ENCODE data around the gene MTFR2. TPM values are rescaled to one million over a fixed set of nuclear protein-coding genes. Genes with fewer than 3 reads are reported as not detected.
"Not testable (repeated sequence)": the region's sequence is repeated elsewhere in the genome, so short reads cannot be mapped to it uniquely, and the experiment has no call there.

Gene MTFR2
- total RNA-seq, 2 experiments from 2014 or later, result 31.8 to 35.8 TPM

DNA sequence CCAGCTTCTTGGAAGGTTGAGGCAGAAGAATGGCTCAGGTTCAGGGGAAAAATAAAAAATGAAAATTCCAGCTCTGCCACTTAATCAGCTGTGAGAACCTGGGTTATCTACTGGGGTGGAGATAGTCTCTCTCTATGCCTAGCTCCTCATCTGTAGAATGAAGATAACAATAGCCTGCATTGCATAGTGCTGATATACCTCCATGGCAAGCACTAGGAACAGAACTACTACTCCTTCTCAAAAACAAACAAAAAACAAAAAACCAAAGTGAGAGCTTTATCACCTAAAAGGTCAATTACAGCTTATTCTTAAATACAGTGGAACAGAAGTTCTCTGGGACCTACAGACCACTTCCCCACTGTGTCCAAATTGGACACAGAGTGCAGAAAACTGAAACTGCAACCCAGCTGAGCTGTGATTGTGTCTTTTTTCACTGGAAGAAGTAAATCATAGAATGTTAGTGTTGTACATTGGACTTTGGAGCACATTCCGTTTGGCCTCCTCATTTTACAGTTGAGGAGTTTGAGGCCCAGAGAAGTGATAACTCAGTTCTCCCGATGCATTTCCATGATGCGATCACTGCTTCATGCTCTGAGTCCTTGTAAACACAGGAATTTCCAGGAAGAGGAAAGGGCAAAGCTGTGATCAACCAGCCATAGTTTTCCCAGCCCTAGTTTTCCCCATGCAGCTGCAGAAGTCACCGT lies 23.3 kb downstream of the MTFR2 start:
- Mint-ChIP-seq H3K36me3 (peaks cover 22% of the 10 kb centered on the region), H3K4me1 (peaks cover 7% of the 10 kb centered on the region), H3K27ac (peak overlapping the region; percentile 30), H3K4me3 (no peak overlapping the region), H3K9me3 (ENCODE audit: low read depth) (no peaks in the 10 kb centered on the region), H3K27me3 (peaks cover 3% of the 10 kb centered on the region)
- DNase-seq, result no peak
- ATAC-seq, result peak; percentile 45
- CTCF ChIA-PET, result interaction anchor here (0.6 to 2.6 kb wide), 47 partner anchors 8 to 802 kb away, joined by 3 to 26 read pairs (median 5); partner anchors contain the start of genes BCLAF1 and MTFR2

GRCh38 chr6:136226027-136226673 lies 24.0 kb downstream of the MTFR2 start:
- DNase-seq, result peak; percentile 61
- peaks cover 3% of the 10 kb centered on the region for H3K27me3 Mint-ChIP-seq
- CTCF ChIA-PET, result interaction anchor here (0.6 to 2.6 kb wide), 46 partner anchors 8 to 801 kb away, joined by 3 to 26 read pairs (median 5); partner anchors contain the start of genes BCLAF1 and MTFR2

GRCh38 chr6:136225496-136225895 lies 24.6 kb downstream of the MTFR2 start:
- ATAC-seq (no peak), DNase-seq (no peak)
- Mint-ChIP-seq H3K27me3 (peaks cover 7% of the 10 kb centered on the region), H3K4me1 (peaks cover 7% of the 10 kb centered on the region), H3K36me3 (peaks cover 12% of the 10 kb centered on the region), H3K27ac (no peak overlapping the region), H3K9me3 (ENCODE audit: low read depth) (peaks cover 4% of the 10 kb centered on the region), H3K4me3 (no peak overlapping the region)
- CTCF ChIA-PET, result interaction anchor here (1.0 to 2.6 kb wide), 32 partner anchors 10 to 779 kb away, joined by 3 to 26 read pairs (median 5); partner anchors contain the start of genes BCLAF1 and MTFR2

More at GRCh38 chr6:136226027-136226673, 24.0 kb downstream of the MTFR2 start:
- Mint-ChIP-seq H3K27ac (peak overlapping the region; percentile 30), H3K36me3 (peaks cover 18% of the 10 kb centered on the region), H3K4me3 (no peak overlapping the region), H3K9me3 (ENCODE audit: low read depth) (no peaks in the 10 kb centered on the region), H3K4me1 (peaks cover 7% of the 10 kb centered on the region)
- ATAC-seq, result peak; percentile 84

DNA sequence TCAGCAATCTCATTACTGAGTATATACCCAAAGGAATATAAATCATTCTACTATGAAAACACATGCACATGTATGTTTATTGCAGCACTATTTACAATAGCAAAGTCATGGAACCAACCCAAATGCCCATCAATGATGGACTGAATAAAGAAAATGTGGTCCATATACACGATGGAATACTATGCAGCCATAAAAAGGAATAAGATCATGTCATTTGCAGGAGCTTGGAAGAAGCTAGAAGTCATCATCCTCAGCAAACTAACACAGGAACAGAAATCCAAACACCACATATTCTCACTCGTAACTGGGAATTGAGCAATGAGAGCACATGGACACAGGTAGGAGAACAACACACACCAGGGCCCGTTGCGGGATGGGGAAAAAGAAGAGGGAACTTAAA lies 25.1 kb downstream of the MTFR2 start:
- CTCF ChIA-PET, result interaction anchor here (1.2 to 1.3 kb wide), 2 partner anchors 12 to 19 kb away, joined by 3 read pairs; no protein-coding TSS in a partner anchor
- DNase-seq; H3K9me3 Mint-ChIP-seq (ENCODE audit: low read depth); H3K36me3 Mint-ChIP-seq; H3K4me3 Mint-ChIP-seq; H3K4me1 Mint-ChIP-seq; H3K27me3 Mint-ChIP-seq; ATAC-seq; H3K27ac Mint-ChIP-seq: not testable (repeated sequence)

GRCh38 chr6:136216503-136217401 lies 33.4 kb downstream of the MTFR2 start:
- Mint-ChIP-seq H3K36me3 (no peaks in the 10 kb centered on the region), H3K4me3 (no peak overlapping the region), H3K27me3 (peaks cover 4% of the 10 kb centered on the region), H3K27ac (no peak overlapping the region), H3K4me1 (no peaks in the 10 kb centered on the region), H3K9me3 (ENCODE audit: low read depth) (peaks cover 5% of the 10 kb centered on the region)
- ATAC-seq (no peak), DNase-seq (no peak)
- CTCF ChIA-PET, result interaction anchor here (1.5 to 2.4 kb wide), 2 partner anchors 10 kb away, joined by 7 to 10 read pairs; no protein-coding TSS in a partner anchor

GRCh38 chr6:136213853-136214252 lies 36.3 kb downstream of the MTFR2 start:
- Mint-ChIP-seq H3K27ac (no peak overlapping the region), H3K4me1 (no peaks in the 10 kb centered on the region), H3K27me3 (no peaks in the 10 kb centered on the region), H3K9me3 (ENCODE audit: low read depth) (no peaks in the 10 kb centered on the region), H3K4me3 (no peak overlapping the region), H3K36me3 (no peaks in the 10 kb centered on the region)
- ATAC-seq, result no peak
- DNase-seq, result no peak
- CTCF ChIA-PET, result no interaction called here

DNA sequence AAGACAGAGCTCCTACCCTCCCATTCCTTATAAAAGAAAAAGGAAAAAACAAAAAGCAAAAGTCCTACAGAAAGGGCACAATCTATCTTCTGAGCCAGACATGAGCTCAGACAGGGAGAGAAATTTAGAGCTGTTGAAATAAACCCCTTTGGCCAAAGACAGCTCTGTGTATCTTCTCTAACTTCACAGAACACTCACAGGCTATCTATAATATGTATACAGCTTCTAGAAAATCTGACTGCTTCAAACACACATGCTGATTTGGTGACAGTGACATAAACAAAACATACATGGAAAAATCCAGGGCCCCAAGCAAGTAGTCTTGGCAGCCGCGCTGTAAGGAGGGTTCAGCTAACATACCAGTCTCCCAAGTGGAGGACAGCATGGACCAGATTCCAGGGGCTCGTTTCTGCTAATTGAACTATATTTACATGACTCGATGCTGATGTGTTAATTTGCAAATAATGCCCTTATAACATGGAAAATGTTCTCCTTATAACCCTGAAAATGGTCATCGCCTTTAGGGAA lies 37.0 kb downstream of the MTFR2 start:
- H3K4me3 Mint-ChIP-seq, result no peak overlapping the region
- no peak for ATAC-seq
- no peaks in the 10 kb centered on the region for H3K27me3 Mint-ChIP-seq
- H3K4me1 Mint-ChIP-seq, result no peaks in the 10 kb centered on the region
- H3K9me3 Mint-ChIP-seq (ENCODE audit: low read depth), result no peaks in the 10 kb centered on the region
- no peak overlapping the region for H3K27ac Mint-ChIP-seq
- no peaks in the 10 kb centered on the region for H3K36me3 Mint-ChIP-seq
- no peak for DNase-seq
- CTCF ChIA-PET, result interaction anchor here (0.8 kb wide), 1 partner anchor 12 kb away, joined by 3 read pairs; no protein-coding TSS in a partner anchor

GRCh38 chr6:136212608-136213007 lies 37.5 kb downstream of the MTFR2 start:
- ATAC-seq, result no peak
- Mint-ChIP-seq H3K27ac (no peak overlapping the region), H3K9me3 (ENCODE audit: low read depth) (no peaks in the 10 kb centered on the region), H3K4me3 (no peak overlapping the region), H3K36me3 (no peaks in the 10 kb centered on the region), H3K27me3 (no peaks in the 10 kb centered on the region), H3K4me1 (no peaks in the 10 kb centered on the region)
- CTCF ChIA-PET, result interaction anchor here (0.8 kb wide), 1 partner anchor 12 kb away, joined by 3 read pairs; no protein-coding TSS in a partner anchor
- no peak for DNase-seq

DNA sequence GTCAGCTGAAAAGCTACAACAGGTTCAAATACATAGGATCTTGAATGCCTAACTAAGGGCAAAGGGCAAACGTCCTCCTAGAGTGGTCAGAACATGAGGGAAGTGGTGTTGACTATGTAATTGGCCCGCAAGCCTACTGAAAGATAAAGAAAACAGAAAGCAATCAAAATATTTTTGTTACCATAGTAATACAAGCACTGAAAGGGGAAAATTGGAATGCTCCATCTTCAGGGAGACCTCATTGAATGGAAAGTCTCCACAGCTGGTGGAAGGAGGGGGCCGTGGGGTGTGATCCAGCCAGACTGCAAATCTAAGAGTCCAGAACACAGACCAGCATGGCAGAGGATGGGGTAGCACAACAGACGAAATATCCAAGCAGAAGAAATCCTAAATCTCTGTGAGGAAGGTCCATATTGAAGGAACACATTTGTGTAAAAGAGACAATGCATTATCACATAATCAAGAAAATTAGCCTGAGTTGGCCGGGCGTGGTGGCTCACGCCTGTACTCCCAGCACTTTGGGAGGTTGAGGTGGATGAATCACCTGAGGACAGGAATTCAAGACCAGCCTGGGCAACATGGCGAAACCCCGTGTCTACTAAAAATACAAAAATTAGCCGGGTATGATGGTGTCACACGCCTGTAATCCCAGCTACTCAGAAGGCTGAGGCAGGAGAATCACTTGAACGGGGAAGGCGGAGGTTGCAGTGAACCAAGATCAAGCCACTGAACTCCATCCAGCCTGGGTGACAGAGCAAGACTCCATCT lies 39.5 kb downstream of the MTFR2 start:
- CTCF ChIA-PET, result interaction anchor here (1.2 kb wide), 1 partner anchor 16 kb away, joined by 3 read pairs; no protein-coding TSS in a partner anchor
- Mint-ChIP-seq H3K9me3 (ENCODE audit: low read depth) (no peaks in the 10 kb centered on the region), H3K36me3 (no peaks in the 10 kb centered on the region), H3K4me3 (no peak overlapping the region), H3K27ac (no peak overlapping the region), H3K27me3 (no peaks in the 10 kb centered on the region), H3K4me1 (no peaks in the 10 kb centered on the region)
- DNase-seq, result no peak
- ATAC-seq, result no peak

- Mint-ChIP-seq H3K36me3 (no peaks in the 10 kb centered on the region), H3K4me1 (no peaks in the 10 kb centered on the region), H3K27ac (no peak overlapping the region), H3K27me3 (no peaks in the 10 kb centered on the region), H3K4me3 (no peak overlapping the region), H3K9me3 (ENCODE audit: low read depth) (no peaks in the 10 kb centered on the region)
- DNase-seq, result no peak
- ATAC-seq, result no peak
- CTCF ChIA-PET, result no interaction called here
Measured at GRCh38 chr6:136209496-136209895, 40.6 kb downstream of the MTFR2 start.

DNA sequence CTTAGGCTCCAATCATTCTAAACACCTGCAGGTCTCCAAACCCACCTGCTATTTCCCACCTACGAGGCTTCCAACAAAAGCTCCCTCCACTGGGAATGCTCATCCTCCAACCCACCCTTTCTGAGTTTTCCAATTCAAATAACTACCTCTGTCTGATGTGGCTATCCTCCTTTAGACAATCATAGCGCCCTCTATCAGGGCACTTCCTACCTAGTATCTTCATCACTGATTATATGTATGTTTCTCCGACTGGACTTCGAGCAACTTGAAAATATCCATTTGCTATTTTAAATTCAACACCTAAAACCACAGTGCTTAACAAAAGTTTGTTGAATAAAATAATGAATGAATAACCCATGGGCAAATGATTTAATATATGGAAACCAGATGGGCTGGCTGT lies 41.3 kb downstream of the MTFR2 start:
- H3K4me1 Mint-ChIP-seq, result no peaks in the 10 kb centered on the region
- no peak overlapping the region for H3K4me3 Mint-ChIP-seq
- DNase-seq, result no peak
- H3K36me3 Mint-ChIP-seq, result no peaks in the 10 kb centered on the region
- no peaks in the 10 kb centered on the region for H3K27me3 Mint-ChIP-seq
- H3K9me3 Mint-ChIP-seq (ENCODE audit: low read depth), result no peaks in the 10 kb centered on the region
- CTCF ChIA-PET, result no interaction called here
- H3K27ac Mint-ChIP-seq, result no peak overlapping the region
- ATAC-seq, result no peak

- no peak overlapping the region for H3K27ac Mint-ChIP-seq
- no peaks in the 10 kb centered on the region for H3K36me3 Mint-ChIP-seq
- CTCF ChIA-PET, result interaction anchor here (1.2 kb wide), 1 partner anchor 695 kb away, joined by 5 read pairs; no protein-coding TSS in a partner anchor
- DNase-seq (no peak), ATAC-seq (no peak)
- H3K4me1 Mint-ChIP-seq, result no peaks in the 10 kb centered on the region
- no peak overlapping the region for H3K4me3 Mint-ChIP-seq
- no peaks in the 10 kb centered on the region for H3K9me3 Mint-ChIP-seq (ENCODE audit: low read depth)
- peaks cover 6% of the 10 kb centered on the region for H3K27me3 Mint-ChIP-seq
Measured at GRCh38 chr6:136201732-136202131, 48.4 kb downstream of the MTFR2 start.
